GM18517 (cell line): Measurements from ENCODE around the gene NOTCH1.

Source experiments
- ATAC-seq: cut with Tn5 transposase; IDR thresholded peaks from one replicate; pipeline ENCODE4 v1.9.1; 2021; ENCODE audit warnings: mild to moderate bottlenecking, moderate library complexity; ENCODE audit not compliant: unreplicated experiment

The NOTCH1 gene

GRCh38 chr9:136470356-136470755 is 75.5 kb downstream of the NOTCH1 start:
- no peak for ATAC-seq

- ATAC-seq = no peak
Observed at GRCh38 chr9:136467766-136468165, 78.1 kb downstream of the NOTCH1 start.

- no peak for ATAC-seq
Observed at GRCh38 chr9:136466155-136466541, 79.7 kb downstream of the NOTCH1 start.

- ATAC-seq = no peak
Observed at GRCh38 chr9:136465500-136466154, 80.2 kb downstream of the NOTCH1 start.

- ATAC-seq = no peak
Observed at GRCh38 chr9:136464241-136464640, 81.6 kb downstream of the NOTCH1 start.

GRCh38 chr9:136463578-136463977 is 82.3 kb downstream of the NOTCH1 start:
- ATAC-seq = no peak

GRCh38 chr9:136462664-136463063 is 83.2 kb downstream of the NOTCH1 start:
- ATAC-seq = no peak

GRCh38 chr9:136460772-136461325 is 85.0 kb downstream of the NOTCH1 start:
- no peak for ATAC-seq

GRCh38 chr9:136459425-136459824 is 86.4 kb downstream of the NOTCH1 start:
- ATAC-seq = no peak

- no peak for ATAC-seq
Observed at GRCh38 chr9:136457326-136457725, 88.5 kb downstream of the NOTCH1 start.

- no peak for ATAC-seq
Observed at GRCh38 chr9:136456258-136456657, 89.6 kb downstream of the NOTCH1 start.

GRCh38 chr9:136455043-136456002 is 90.5 kb downstream of the NOTCH1 start:
- no peak for ATAC-seq

- no peak for ATAC-seq
Observed at GRCh38 chr9:136454026-136454796, 91.6 kb downstream of the NOTCH1 start.

- ATAC-seq = no peak
Observed at GRCh38 chr9:136453326-136453725, 92.5 kb downstream of the NOTCH1 start.

GRCh38 chr9:136451221-136451877 is 94.5 kb downstream of the NOTCH1 start:
- no peak for ATAC-seq

GRCh38 chr9:136448655-136449054 is 97.2 kb downstream of the NOTCH1 start:
- ATAC-seq = no peak

- no peak for ATAC-seq
Observed at GRCh38 chr9:136447173-136447778, 98.6 kb downstream of the NOTCH1 start.

GRCh38 chr9:136445799-136446198 is 100.0 kb downstream of the NOTCH1 start:
- ATAC-seq = no peak
